ENCODE measurements around the gene BPIFA3.

The BPIFA3 gene

GRCh38 chr20:33229843-33230242, 12.7 kb downstream of the BPIFA3 start:
- DNase-seq = peak; percentile 37 to 44

- no peak for DNase-seq
Measured at GRCh38 chr20:33231237-33231636, 14.1 kb downstream of the BPIFA3 start.

- no peak for DNase-seq
Measured at GRCh38 chr20:33232486-33233072, 15.4 kb downstream of the BPIFA3 start.

- no peak for DNase-seq
Measured at GRCh38 chr20:33233129-33233774, 16.1 kb downstream of the BPIFA3 start.

- no peak for DNase-seq
Measured at GRCh38 chr20:33234050-33234449, 16.9 kb downstream of the BPIFA3 start.

- no peak for DNase-seq
Measured at GRCh38 chr20:33235696-33236095, 18.5 kb downstream of the BPIFA3 start, which contains the start of gene BPIFA1. Gene BPIFA1 (plus strand): TSS chr20:33235996. CDS start chr20:33237712, 1,716 bp downstream.

GRCh38 chr20:33236351-33236750, 19.2 kb downstream of the BPIFA3 start:
- no peak for DNase-seq

GRCh38 chr20:33237989-33238388, 20.8 kb downstream of the BPIFA3 start:
- DNase-seq = no peak

- no peak for DNase-seq
Measured at GRCh38 chr20:33239418-33239817, 22.3 kb downstream of the BPIFA3 start.

GRCh38 chr20:33239979-33240736, 23.0 kb downstream of the BPIFA3 start:
- DNase-seq = no peak

GRCh38 chr20:33240923-33241322, 23.8 kb downstream of the BPIFA3 start:
- no peak for DNase-seq

- no peak for DNase-seq
Measured at GRCh38 chr20:33242319-33243100, 25.4 kb downstream of the BPIFA3 start.

- DNase-seq = no peak
Measured at GRCh38 chr20:33246077-33246476, 28.9 kb downstream of the BPIFA3 start.

- DNase-seq = no peak
Measured at GRCh38 chr20:33249456-33249855, 32.3 kb downstream of the BPIFA3 start.

- no peak for DNase-seq
Measured at GRCh38 chr20:33250666-33251065, 33.5 kb downstream of the BPIFA3 start.

- DNase-seq = no peak
Measured at GRCh38 chr20:33251496-33251895, 34.3 kb downstream of the BPIFA3 start.

GRCh38 chr20:33252460-33252859, 35.3 kb downstream of the BPIFA3 start:
- DNase-seq = no peak

GRCh38 chr20:33255005-33255404, 37.9 kb downstream of the BPIFA3 start:
- no peak for DNase-seq

- DNase-seq = no peak
Measured at GRCh38 chr20:33257237-33257636, 40.1 kb downstream of the BPIFA3 start.

- no peak for DNase-seq
Measured at GRCh38 chr20:33259371-33259770, 42.2 kb downstream of the BPIFA3 start.

- no peak for DNase-seq
Measured at GRCh38 chr20:33261465-33261864, 44.3 kb downstream of the BPIFA3 start.

GRCh38 chr20:33262658-33263065, 45.5 kb downstream of the BPIFA3 start:
- DNase-seq = peak; percentile 78 to 85

GRCh38 chr20:33263784-33264183, 46.6 kb downstream of the BPIFA3 start:
- no peak for DNase-seq
